HG03558 (cell line): ENCODE measurements around the gene RABIF.
"Not testable (repeated sequence)": the region's sequence is repeated elsewhere in the genome, so short reads cannot be mapped to it uniquely, and the experiment has no call there.

ENCODE experiments used
- ATAC-seq: cut with Tn5 transposase; IDR thresholded peaks from one replicate; pipeline ENCODE4 v1.9.1; 2021; ENCODE audit warnings: moderate number of reproducible peaks; ENCODE audit not compliant: unreplicated experiment; ENCODE audit errors: extremely low read depth

The RABIF gene

DNA sequence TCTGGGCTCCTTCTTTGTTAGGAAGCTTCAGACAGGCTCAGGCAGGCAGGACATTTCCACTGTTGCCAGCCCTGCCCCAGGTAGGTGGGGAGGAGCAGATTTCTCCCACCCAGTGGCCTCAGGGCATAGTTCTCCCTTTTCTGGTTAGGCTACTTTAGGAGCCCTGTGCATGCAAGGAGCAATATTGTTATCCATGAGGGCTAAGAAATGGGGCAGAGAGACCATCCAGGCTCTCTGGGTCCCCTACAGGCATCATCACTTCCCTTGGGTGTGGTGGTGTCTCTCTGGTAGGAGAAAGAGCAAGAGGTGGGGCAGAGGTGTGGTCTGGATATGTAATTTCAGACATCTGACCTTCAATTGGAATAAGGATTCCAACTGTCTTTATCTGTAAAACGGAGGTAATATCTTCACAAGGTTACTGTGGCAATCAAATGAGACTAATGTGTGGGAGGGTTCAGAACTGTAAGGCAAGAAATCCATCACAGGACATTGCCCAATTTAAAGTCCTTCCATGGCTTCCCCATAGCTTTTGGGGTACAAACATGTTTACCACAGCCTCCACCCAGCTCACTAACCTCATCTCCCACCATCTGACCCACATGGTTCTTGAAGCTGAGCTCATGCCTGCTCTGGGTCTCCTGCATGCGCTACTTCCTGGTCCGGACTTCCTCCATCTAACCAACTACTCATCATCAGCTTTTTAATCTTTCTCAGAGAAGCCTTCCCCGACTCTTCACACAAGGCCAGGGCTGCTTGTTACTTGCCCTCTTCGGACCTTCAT lies 52.1 kb downstream of the RABIF start:
- ATAC-seq: no peak

DNA sequence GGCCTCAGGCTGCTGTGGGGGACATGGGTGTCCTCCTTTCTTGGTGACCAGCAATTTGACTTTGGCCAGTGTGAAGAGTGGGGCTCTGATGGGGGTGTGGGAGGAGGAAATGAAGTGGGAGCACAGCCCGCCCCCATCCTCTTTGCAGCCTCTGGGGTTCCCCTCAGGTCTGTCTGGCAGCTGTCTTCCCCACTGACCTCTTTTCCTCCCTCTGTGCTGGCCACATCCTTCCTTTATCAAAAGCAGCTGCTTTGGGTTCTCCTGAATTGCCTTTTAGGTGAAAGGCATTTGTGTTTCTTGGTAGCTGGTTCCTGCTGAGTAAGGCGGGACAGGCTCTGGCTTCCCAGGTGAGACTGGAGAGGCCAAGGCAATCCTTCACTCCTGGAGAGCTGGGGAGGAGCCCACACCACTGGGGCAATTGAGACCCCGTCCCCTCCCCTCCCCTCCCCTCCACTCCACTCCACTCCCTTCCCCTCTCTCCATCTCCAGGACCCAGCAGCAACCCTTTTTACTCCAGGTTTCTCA lies 53.3 kb downstream of the RABIF start:
- ATAC-seq: no peak

DNA sequence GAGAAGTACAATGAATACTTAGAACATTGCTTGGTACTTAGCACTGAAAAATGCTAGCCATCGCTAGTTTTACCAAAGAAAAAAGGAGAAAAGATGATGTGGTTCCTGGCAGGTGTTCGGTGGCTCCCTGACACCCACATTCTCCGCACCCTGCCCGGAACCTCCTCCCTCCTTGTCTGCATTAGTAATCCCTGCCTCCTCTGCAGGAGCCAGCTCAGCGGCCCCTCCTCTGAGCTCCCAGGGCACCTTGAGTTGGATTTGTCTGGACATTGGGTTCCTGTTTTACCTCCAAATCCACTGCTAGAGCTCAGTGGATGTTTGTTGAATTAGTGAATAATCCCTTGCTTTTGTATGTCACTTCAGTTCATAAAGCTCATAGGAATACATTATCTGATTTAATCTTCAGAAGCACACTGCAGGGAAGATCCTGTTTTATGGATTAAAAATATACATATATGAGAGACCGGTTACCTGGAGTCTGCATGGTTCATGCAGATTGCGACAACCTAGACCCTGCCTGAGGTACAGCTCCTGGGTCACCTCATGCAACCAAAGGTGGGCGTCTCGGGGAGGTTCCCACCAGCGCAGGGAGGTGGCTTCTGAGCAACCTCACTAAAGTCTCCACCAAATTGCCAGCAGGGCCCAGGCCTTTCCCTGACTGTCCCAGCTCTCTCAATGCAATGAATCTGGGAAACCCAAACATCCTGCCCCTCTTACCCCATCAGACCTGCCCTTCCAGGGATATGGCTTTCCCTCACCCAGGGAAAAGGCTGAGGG lies 54.0 kb downstream of the RABIF start:
- ATAC-seq: no peak

DNA sequence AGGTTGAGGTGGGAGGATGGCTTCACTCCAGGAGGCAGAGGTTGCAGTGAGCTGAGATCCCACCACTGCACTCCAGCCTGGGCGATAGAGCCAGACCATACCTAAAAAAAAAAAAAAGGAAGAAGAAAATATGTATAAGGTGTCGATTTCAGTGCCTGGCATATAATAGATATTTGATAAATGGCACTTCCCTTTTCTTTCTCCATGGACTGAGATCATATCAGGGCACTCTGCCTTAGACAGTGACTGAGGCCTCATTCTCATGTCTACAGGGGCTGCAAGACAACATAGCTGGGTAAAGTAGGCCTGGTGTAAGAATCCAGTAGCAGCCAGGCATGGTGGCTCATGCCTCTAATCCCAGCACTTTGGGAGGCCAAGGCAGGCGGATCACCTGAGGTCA lies 57.0 kb downstream of the RABIF start:
- no peak for ATAC-seq

DNA sequence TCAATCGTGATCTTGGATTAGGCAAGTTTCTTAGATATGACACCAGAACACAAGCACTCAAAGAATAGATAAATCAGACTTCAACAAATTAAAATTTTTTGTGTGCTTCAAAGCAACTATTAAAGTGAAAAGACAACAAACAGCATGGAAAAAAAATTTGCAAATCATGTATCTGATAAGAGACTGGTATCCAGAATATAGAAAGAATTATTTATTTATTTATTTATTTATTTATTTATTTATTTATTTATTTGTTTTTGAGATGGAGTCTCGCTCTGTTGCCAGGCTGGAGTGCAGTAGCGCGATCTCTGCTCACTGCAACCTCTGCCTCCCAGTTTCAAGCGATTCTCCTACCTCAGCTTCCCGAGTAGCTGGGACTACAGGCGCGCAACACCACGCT lies 59.7 kb downstream of the RABIF start:
- not testable (repeated sequence) for ATAC-seq
